GM18951 (cell line): Measurements from ENCODE around the gene PAFAH1B1.
"Not testable (repeated sequence)": the region's sequence is repeated elsewhere in the genome, so short reads cannot be mapped to it uniquely, and the experiment has no call there.

ENCODE experiments used
- POLR2A ChIP-seq: IDR thresholded peaks from 4 replicates; pipeline ENCODE4 v1.6.1; 2011; ENCODE audit warnings: mild to moderate bottlenecking; ENCODE audit not compliant: insufficient read length, insufficient read depth; ENCODE audit errors: extremely low read depth
- in situ Hi-C: fragments of 300-500 bp; cut with MboI; formaldehyde crosslinking; loops from one replicate; pipeline ENCODE4 v1.12.0; 2022; ENCODE audit warnings: low sequenced_read_pairs, mixed read lengths, inconsistent platforms; ENCODE audit not compliant: unreplicated experiment

PAFAH1B1 gene

GRCh38 chr17:2692781-2693135, 99.3 kb downstream of the PAFAH1B1 start:
- TF ChIP-seq POLR2A: no peak
- in situ Hi-C loops: no loop called here

GRCh38 chr17:2693561-2694380, 100.3 kb downstream of the PAFAH1B1 start:
- TF ChIP-seq POLR2A: no peak
- in situ Hi-C loops: no loop called here

- in situ Hi-C loops: no loop called here
- no peak for TF ChIP-seq POLR2A
Measured at GRCh38 chr17:2694381-2695242, 101.2 kb downstream of the PAFAH1B1 start.

GRCh38 chr17:2695243-2695960, 101.9 kb downstream of the PAFAH1B1 start:
- no peak for TF ChIP-seq POLR2A
- in situ Hi-C loops: no loop called here

- in situ Hi-C loops: no loop called here
- TF ChIP-seq POLR2A: no peak
Measured at GRCh38 chr17:2695961-2696760, 102.7 kb downstream of the PAFAH1B1 start.

GRCh38 chr17:2697611-2698162, 104.2 kb downstream of the PAFAH1B1 start:
- in situ Hi-C loops: no loop called here
- no peak for TF ChIP-seq POLR2A

GRCh38 chr17:2699216-2699805, 105.9 kb downstream of the PAFAH1B1 start:
- in situ Hi-C loops: not testable (repeated sequence)

GRCh38 chr17:2700030-2700490, 106.6 kb downstream of the PAFAH1B1 start:
- in situ Hi-C loops: no loop called here
- TF ChIP-seq POLR2A: no peak

GRCh38 chr17:2700491-2701141, 107.2 kb downstream of the PAFAH1B1 start:
- in situ Hi-C loops: no loop called here
- peak; percentile 6 for TF ChIP-seq POLR2A

GRCh38 chr17:2701161-2701995, 107.9 kb downstream of the PAFAH1B1 start:
- peak; percentile 2 for TF ChIP-seq POLR2A
- in situ Hi-C loops: no loop called here
